ENCODE measurements around the gene SPRED2.

The SPRED2 gene

DNA sequence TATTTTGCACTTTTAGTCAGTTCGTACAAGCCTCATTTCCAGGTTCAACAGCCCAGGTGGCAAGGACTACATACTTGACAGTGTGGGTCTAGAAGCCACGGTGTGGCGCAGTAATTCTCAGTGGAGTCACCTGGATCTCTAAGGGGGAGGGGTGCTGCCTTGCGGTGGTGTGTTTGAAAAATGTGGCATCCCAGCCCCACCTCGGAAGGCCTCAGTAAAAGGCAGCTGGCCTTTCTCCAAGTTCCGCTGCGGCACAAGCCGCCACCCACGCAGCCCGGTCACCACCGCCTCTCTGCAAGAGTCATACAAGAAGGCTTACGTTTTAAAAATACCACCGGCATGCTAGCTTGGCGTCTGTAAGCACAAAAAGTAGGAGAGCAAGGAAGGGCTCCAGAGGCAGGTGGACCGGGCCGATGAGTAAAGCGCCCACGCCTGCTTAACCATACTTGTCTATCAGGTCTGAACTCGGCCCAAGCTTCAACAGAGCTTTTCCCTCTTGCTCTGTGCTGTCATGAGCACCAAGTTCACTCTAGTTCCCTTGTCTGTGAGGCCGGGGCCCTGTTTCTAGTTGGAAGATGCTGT lies 49.5 kb downstream of the SPRED2 start:
- DNase-seq = no peak

DNA sequence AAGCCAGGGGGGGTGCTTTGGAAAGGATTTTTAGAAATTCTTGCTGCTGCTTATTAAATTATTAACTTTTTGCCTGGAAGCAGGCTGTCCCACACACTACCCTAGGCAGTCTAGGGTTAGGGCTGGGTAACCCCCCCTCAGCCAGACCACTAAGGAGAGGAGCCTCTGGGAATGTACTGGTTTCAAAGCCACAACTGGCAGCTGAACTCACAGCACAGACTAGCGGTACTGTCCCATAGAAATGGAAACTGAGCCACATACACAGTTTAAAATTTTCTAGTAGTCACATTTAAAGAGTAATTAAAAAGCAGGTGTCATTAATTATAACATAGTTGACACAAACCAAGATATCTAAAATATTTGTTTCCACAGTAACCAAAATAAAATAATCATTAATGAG lies 50.1 kb downstream of the SPRED2 start:
- DNase-seq = no peak

DNA sequence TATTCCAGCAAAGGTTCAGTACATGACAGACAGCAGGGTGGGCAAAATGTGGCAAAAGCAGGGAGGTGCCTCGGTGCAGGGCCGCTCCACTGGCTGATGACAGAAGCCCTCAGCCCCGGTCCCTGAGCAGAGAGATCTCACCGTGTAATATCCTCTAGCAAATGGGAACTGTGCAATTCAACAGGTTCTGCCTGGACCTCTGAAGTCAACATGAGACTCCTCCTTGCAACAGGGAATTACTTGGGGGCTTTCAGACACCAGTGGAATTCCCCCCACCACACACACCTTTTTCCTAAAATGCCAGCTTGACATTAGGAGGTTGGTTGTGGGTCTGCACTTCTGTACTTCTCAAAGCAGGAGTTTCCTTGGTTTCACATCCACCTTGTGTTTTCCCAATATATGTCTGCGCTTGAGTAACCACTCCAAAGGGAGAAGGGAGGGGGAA lies 50.8 kb downstream of the SPRED2 start:
- DNase-seq = no peak

DNA sequence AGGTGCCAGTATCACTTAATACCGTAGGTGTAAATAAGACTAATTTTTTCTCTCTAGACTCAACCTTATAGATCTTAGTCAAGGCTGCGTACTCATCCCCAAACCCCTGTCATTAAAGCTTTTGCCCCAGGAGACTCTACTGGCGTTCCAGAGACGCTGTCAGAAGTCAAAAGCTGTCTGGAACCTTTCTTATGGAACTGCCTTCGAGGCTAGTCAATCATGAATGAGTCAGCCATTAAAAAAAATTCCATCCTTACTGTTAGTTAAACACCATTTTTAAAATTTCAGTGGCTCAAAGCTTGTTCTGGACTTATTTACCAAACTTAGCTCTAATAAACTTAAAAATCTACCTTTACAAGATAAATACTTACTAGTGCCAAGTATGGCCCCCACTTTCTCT lies 52.1 kb downstream of the SPRED2 start:
- no peak for DNase-seq

DNA sequence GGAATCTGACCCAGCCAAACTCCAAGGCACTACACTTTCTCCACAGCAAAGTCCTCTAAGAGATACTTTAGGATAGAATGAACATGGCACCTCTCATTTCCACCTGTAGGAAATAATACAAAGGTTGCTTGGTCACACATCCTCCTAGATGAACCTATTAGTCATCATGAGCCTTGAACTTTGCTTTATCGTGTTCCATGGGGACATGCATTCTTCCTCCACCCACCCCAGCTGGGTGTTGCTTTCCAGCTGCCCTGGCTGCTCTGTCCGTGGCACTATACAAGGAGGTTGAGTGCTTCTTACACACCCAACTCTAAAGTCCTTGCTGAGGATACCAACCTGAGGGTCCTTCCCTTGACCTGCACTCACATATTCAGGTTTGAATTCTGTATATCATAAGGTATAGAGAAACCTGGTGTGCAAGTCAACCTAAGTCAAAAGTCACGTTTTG lies 52.7 kb downstream of the SPRED2 start:
- no peak for DNase-seq

DNA sequence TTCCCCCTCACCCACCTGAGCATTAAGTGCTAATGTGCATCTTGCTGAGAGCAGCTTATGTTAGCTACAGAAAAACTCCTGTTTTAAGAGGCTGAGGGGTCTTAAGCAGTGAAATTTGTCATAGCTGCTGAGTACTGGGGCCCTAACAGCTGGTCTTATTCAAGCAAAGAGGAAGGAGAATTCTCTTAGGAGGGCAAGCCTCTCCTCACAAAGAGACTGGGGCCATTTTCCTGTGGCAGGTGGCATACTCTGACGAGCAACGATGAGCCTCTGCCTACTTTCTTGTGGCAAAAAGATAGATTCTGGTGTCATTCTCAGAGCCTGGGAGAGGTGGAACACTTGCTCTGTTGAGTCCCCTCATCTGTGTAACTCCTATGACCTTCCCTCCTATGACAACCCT lies 53.2 kb downstream of the SPRED2 start:
- DNase-seq = no peak

DNA sequence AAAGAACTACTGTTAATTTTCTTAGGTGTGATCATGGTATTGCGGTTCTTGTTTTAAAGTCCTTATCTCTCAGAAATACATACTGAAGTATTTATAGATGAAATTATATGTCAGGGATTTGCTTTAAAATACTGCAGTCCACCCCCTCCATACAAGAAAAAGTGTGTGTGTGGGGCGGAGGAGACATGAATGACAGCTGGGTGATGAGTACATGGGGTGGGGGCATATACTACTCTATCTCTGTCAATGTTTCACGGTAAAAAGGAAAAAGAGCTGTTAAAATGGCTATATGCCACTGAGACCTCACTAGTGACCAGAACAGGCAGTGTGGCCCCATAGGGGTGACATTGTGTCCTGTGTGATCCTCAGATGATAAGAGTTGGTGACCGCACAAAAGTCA lies 54.1 kb downstream of the SPRED2 start:
- no peak for DNase-seq

DNA sequence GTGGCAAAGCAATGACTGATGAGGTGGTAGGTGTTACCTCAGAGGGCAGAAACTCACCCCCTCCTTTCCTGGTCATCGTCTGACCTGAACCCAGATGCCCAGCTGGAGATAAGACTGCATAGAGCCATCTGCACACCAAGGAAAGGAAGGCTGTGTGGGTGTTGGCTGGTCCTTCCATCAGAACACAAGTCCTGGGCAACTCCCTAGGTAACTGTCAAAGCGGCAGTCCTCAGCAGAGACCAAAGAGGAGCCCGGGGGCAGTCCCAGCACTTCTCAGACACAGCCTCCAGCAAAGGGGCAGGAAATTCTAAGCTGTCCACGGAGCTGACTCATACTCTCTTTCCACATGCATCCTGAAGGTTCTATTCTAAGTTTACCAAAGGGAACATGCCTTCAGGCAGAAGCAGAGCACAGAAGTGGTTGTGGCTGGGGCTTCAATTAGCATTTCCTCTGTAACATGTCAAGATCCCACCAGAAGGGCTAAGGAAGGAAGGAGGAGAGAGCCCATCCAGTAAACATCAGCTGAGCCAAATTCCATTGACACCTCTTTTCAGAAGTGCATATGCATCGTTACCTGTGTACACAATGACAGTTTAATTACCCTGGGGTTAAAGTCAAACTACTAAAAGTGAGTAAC lies 54.7 kb downstream of the SPRED2 start:
- DNase-seq = no peak

DNA sequence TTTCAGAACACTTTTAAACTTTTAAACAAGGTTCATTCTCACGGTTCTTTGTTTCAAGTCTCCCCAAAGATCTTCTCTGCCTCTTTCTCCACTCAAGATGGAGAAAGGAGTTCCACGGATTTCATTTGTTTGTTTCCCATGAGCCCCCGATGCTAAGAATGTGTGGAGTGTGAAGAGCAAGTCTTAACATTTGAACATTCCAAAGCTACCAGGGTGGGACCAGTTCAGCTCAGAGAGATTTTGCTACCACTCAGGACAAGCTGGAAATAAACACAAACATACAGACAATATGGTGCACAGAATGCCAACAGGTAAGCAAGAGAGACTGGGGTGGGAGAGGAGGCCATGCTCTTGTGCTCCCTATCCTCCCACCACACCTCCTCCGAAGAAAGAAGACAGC lies 56.7 kb downstream of the SPRED2 start:
- no peak for DNase-seq

DNA sequence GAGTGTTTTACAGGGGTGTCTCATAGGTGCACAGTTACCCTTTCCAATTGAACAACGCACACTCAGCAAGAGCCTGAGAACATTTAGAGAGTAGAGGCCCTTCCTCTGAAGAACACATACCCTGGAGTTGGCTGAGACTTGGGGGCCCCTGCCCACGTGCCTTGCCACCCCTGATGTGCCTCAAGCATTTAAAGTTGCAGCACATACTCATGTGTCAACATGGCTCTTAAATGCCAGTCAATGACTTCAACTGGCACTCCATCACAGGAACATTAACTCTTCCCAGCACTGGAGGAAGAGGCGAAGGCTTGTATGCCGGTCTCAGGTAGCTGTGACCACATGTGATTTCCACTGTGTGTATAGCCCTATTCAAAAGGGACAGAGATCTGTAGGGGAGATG lies 57.4 kb downstream of the SPRED2 start:
- DNase-seq = no peak

DNA sequence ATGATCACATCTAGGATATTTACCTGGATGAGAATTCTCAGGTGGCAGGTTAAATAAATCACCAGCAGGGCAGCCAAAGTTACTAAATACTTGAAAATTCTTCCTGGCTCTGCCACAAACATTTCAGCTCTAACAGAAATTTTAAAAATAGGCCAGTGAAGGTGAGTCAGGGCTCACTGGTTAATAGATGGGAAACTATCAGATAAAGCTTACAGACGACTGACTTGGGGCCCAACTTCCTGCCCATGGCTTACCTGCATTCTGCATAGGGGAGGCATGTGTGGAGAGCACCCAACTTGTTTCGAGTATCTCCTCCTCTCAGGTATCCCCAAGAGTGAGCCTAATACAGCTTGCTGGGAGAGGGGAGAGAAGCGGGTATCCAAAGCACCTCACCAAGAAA lies 57.8 kb downstream of the SPRED2 start:
- DNase-seq = no peak

DNA sequence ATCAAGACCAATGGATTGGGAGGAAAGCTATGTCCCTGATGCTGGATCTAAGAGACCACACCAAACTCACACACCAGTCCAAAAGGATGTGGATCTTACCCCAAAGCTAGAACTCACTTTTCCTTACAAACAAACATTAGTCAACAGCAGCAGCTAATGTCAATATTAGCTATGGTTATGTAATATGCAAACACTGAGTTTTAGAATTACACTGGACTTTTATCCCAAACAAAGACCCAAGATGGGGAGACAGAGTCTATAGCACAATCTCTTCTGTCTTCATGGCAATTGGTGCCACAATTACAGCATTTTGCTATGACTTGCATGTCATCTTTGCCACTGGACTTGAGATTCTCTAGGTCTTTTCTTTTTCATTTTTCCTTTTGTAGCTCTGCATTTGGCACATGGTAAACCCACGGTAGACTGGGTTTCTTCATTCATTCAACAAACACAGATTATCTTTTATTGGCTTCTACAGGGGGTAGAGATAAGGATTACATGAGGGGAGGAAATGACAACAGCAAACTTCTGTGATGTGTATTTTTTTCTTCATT lies 59.0 kb downstream of the SPRED2 start:
- no peak for DNase-seq

DNA sequence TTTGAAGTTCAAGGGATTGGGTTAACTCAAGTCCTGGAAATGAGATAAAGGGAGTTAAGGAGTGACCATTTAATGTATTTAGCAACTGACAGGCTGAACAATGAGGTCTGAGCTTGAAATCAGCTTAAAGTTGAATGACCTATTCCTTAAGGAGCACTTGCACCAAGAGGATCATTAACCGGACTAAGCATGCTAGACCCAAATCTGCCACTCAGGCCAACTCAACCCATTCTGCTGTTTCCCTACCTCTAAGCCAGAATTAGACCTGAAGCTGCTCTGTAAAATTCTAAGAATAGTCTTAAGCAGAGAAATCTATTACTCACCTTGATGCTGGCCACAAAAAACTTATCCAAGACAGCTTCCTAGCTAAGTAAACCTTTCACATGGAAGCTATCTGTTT lies 59.8 kb downstream of the SPRED2 start:
- DNase-seq = no peak

DNA sequence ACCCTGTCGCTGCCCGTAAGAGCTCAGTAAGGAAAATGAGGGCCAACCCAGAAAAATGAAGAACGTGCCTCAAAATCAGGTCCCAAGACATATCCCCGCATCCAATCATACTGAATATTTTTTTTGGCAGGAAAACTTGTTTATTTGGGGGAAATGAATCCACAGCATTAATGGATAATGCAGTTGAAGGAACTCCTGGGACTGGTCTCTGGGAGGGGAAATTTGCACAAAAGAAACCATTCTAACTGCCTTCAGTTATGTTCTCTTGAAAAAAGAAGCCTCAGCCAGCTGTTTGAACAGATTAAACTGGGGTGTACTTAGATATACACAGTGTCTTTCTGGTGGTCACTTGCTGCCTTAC lies 61.3 kb downstream of the SPRED2 start:
- DNase-seq = no peak

DNA sequence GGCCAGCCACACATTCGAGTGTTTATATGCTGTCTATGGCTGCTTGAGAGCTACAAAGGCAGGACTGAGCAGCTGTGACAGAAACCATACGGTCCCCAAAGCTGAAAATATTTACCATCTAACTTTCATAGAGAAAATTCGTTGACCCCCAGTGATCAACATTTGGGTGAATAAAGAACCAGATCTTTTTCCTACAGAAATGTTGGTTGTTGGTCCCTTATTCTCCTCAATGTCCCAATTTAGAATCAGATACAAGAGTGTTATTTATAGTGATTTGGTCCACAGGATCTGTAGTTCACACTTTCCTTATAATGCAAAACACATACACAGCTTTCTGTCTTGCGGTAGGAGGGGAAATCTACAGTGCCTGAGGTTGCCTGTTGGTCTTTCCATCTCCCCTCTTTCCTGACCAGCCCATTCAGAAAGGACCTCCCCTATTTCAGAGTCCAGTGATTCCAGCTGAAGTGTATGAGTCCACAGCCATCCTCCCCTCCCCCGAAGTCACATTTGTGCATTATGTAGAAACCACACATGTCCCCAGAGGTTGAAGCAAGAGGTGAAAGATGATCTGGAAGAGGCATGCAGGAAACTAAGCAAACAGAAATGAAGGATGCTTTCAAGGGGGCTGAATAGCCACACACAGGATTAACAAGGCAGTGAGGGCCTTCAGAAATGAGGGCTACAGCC lies 61.9 kb downstream of the SPRED2 start:
- no peak for DNase-seq

DNA sequence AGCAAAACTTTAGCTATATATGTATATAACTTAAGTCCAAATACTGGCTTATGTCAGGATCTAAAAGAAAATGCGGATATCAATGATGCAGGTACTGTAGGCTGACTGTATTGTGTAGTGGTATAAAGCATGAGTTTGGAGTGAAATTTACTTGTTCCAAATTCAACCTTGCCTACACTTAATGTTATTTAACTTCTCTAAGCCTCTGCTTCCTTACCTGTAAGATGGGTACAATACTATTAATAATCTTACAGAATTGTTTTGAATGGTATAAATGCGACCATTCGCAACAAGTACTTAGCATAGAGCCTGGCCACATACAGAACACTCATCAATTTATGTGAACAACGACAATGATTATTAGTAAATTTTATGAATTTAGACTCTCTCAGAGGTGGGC lies 62.4 kb downstream of the SPRED2 start:
- no peak for DNase-seq

DNA sequence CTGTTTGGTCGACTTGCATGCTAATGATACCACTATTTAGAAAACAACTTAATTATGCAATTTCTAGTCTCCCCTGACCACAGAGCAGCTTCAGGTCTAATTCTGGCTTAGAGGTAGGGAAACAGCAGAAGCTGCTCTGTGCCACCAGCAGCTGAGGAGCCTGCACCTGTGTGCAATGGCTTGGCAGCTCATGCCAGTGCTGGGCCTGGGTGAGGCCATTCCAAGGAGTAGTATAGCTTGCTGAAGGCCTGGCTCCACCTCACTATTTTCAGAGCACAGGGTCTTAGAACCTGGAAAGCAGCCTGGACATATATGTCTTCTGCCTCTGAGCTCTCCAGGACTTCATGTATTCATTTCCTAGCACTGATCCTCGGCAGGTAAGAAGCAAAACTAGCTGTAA lies 62.8 kb downstream of the SPRED2 start:
- DNase-seq = no peak

DNA sequence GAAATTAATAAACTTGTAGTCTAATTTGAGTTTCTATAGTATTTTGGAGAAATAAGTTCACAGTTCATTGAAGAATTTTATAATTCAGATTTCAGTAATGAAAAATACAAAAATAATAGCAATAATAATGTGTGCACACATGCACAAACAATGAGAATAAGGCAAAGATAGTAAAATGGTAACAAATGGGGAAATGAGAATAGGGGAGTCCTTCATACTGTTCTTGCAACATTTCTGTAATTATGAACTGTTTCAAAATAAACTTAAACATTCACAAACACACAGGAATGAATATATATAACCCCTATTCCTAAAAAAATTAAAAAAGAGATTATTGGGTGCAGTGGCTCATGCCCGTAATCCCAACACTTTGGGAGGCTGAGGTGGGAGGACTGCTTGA lies 63.9 kb downstream of the SPRED2 start:
- no peak for DNase-seq

DNA sequence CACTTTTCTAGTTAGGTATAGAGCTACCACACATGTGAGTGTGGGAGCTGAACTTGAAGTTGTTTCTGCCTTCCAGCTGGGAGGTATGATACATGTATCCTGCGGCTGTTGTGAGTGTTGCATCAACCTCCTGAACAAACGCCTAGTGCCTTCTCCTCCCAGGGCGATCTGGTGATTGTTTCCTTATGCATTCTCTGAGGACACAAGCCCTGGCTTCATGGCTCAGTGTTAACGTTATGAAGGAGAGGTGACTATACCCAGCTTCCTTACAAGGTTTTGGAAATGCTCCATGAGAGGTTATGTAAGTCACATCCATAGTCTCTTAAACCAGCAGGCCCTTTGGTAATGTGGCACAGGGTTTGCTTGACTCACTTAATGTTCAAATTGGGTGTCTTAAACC lies 64.9 kb downstream of the SPRED2 start:
- DNase-seq = no peak

DNA sequence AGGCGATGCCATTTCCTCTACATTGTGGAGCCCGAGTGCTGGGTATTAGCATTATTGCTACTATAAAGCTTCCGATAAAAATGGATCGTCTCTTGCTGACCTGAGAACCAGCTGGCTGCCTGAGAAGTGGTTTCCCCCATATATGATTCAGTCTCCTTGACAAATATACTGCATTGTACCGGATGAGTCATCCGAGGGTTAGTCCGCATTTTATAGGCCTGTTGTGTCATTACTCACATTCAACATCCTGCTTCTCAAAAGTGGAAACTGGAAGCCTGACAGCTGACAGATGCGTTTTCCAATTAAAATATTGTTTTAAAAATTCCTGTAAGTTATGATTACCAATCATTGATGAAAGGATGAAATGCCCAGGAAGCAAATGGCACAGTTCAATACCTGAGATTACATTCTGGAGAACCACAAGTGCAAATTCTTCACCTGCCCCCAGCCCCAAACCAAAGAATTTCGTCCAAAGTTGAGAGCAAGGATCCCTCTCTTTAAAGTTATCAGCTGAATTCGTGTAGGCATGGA lies 65.7 kb downstream of the SPRED2 start:
- no peak for DNase-seq

DNA sequence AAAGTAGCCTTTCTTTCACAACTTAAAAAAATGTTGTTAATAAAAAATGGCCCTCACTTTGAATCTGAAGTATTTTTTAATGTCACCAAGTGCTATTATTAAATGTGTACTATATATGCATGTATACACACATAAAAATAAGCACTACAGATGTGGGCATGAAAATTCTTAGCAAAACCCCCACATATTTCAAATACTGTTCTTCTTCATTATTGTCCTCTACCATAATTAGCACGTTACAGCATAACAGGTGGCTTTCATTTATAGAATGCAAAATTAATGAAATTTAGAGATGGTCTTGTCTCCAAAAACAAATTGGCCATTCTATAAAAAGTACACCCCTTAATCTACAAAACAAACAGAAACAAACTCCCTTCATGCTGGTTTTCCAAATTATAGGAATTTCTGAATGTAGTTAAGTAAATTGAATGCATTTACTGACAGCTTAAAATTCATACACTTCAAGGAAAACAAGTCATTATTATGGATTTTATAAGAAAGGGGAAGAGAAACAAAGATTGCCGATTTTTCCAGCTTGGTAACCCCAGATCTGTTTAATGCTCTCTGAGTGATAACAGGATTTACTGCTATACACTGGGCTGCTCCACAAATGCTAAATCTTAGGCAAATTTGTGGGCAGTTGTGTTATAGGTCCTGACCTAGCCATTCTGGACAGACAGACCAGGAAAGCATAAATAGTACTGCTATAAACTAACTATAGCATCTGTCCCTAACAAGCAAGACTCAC lies 67.2 kb downstream of the SPRED2 start:
- DNase-seq = no peak

DNA sequence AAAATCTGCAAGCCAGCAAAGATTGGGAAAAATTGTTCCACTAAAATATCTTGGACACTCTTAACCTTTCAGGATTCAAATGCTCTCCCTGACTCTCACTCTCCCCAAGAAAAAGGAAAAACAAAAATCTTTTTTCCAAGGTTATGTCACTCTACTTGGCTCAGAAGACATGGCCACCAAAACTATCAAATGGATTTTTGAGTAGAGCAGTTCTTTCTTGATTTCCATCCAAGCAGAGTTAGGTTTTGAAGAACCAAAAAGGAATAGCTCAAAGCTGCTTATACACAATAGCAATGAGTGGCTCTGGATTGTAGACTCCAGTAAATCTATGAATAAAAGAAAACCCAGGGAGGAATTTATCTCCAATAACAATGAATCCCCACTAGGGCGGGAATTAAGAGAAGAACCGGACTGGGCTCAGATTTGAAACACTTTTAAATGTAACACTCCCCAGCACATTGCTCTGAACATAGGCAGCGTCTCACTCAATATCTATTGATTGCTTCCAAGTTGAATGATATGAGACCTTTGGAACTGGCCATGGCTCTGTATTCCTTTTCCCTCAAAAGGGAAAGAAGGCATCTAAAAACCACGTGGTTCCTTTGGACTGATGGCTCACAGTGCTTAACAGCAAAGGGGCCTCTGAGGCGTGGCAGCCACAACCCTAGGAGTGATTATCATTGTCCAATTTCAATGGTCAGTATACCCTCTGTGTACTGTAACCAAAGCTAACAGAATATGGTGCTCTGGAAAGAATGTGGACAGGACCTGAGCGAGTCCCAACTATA lies 68.3 kb downstream of the SPRED2 start:
- no peak for DNase-seq

DNA sequence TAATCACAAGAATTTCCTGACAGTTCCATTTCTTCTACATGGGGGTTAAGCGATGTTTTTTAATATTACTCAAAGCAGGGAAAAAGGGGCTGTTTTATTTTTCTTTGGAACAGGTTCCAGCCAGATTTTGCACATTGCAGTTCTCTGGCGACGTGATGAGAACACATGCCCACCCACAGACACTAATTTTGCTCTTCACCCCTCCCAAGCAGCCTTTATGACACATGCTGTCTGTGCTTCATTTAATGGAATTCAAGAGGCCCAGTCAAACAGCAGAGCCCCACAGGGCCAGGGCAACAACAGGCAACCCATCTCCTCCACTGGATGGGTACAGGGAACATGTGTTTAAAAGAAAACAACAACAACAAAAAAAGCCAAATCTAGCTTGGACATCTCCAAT lies 70.8 kb downstream of the SPRED2 start:
- no peak for DNase-seq
